WTC11 (cell line): ENCODE data around the gene CLUH. TPM values are rescaled to one million over a fixed set of nuclear protein-coding genes. Genes with fewer than 3 reads are reported as not detected.

Source experiments
- ATAC-seq: fragments of 200-7000 bp; cut with Tn5 transposase; 2 replicates; pipeline ENCODE4 v1.10.0; 2021; ENCODE audit warnings: mild to moderate bottlenecking, moderate library complexity
- CTCF ChIA-PET: fragments of 300-600 bp; sonication (Branson Sonifier 250); formaldehyde crosslinking; loops from one replicate; lab custom pipeline; 2021; ENCODE audit warnings: antibody characterized with exemption; lab: Charles Lee
- POLR2A ChIA-PET: fragments of 350-600 bp; sonication (Branson Sonifier 250); formaldehyde crosslinking; loops from one replicate; lab custom pipeline; 2021; ENCODE audit warnings: antibody characterized with exemption; lab: Charles Lee
- DNase-seq: peaks from one replicate; pipeline ENCODE4 v3.0.0; 2021; ENCODE audit warnings: low spot score
- H3K27ac Mint-ChIP-seq: 2 replicates; pipeline ENCODE4 v1.8.0; 2021; ENCODE audit warnings: mixed read lengths
- H3K27me3 Mint-ChIP-seq: 2 replicates; pipeline ENCODE4 v1.8.0; 2021; ENCODE audit warnings: low read depth, mild to moderate bottlenecking, moderate library complexity, mixed read lengths
- H3K36me3 Mint-ChIP-seq: 2 replicates; pipeline ENCODE4 v1.8.0; 2021; ENCODE audit warnings: mixed read lengths
- H3K4me1 Mint-ChIP-seq: 2 replicates; pipeline ENCODE4 v1.8.0; 2022; ENCODE audit warnings: mixed read lengths
- H3K4me3 Mint-ChIP-seq: 2 replicates; pipeline ENCODE4 v1.8.0; 2021; ENCODE audit warnings: mild to moderate bottlenecking, moderate library complexity, mixed read lengths
- H3K9me3 Mint-ChIP-seq: 2 replicates; pipeline ENCODE4 v1.8.0; 2021; ENCODE audit warnings: mixed read lengths
- CBFB ChIP-seq: sonication (generic); formaldehyde crosslinking; IDR thresholded peaks from 2 replicates; pipeline ENCODE4 v1.8.1; 2022; ENCODE audit warnings: mild to moderate bottlenecking, low read depth, missing genetic modification reagents
- CREB1 ChIP-seq: sonication (generic); formaldehyde crosslinking; IDR thresholded peaks from 2 replicates; pipeline ENCODE4 v1.8.0; 2023; ENCODE audit warnings: mild to moderate bottlenecking, missing genetic modification reagents
- ETV6 ChIP-seq: sonication (generic); formaldehyde crosslinking; IDR thresholded peaks from 2 replicates; pipeline ENCODE4 v1.8.1; 2022; ENCODE audit warnings: mild to moderate bottlenecking, missing genetic modification reagents
- GRHL2 ChIP-seq: fragments of 250-450 bp; sonication (Bioruptor Pico); IDR thresholded peaks from 2 replicates; pipeline ENCODE4 v1.8.0; 2022; ENCODE audit warnings: mild to moderate bottlenecking, moderate library complexity; ENCODE audit not compliant: insufficient replicate concordance, severe bottlenecking
- GTF2I ChIP-seq: fragments of 250-450 bp; sonication (Bioruptor Pico); conservative IDR thresholded peaks from 2 replicates; pipeline ENCODE4 v1.4.0; 2021; ENCODE audit warnings: mild to moderate bottlenecking
- SMAD3 ChIP-seq: sonication (generic); formaldehyde crosslinking; IDR thresholded peaks from 2 replicates; pipeline ENCODE4 v1.8.0; 2022; ENCODE audit warnings: missing genetic modification reagents, mild to moderate bottlenecking, borderline replicate concordance
- SMAD4 ChIP-seq: sonication (generic); formaldehyde crosslinking; IDR thresholded peaks from 2 replicates; pipeline ENCODE4 v1.8.0; 2022; ENCODE audit warnings: mild to moderate bottlenecking, missing genetic modification reagents
- SOX15 ChIP-seq: fragments of 250-450 bp; sonication (Bioruptor Pico); IDR thresholded peaks from 2 replicates; pipeline ENCODE4 v1.9.0; 2021; ENCODE audit warnings: mild to moderate bottlenecking
- ZBTB21 ChIP-seq: sonication (generic); formaldehyde crosslinking; IDR thresholded peaks from 2 replicates; pipeline ENCODE4 v1.8.1; 2023; ENCODE audit warnings: mild to moderate bottlenecking, missing genetic modification reagents, borderline replicate concordance
- ZNF138 ChIP-seq: sonication (generic); formaldehyde crosslinking; conservative IDR thresholded peaks from 2 replicates; pipeline ENCODE4 v1.8.1; 2022; ENCODE audit warnings: mild to moderate bottlenecking, moderate library complexity, missing genetic modification reagents
- ZNF219 ChIP-seq: sonication (generic); formaldehyde crosslinking; IDR thresholded peaks from 2 replicates; pipeline ENCODE4 v1.8.0; 2023; ENCODE audit warnings: missing genetic modification reagents, mild to moderate bottlenecking, borderline replicate concordance
- ZNF232 ChIP-seq: sonication (generic); formaldehyde crosslinking; IDR thresholded peaks from 2 replicates; pipeline ENCODE4 v1.8.0; 2022; ENCODE audit warnings: mild to moderate bottlenecking, missing genetic modification reagents
- ZNF423 ChIP-seq: fragments of 250-450 bp; sonication (Bioruptor Pico); IDR thresholded peaks from 2 replicates; pipeline ENCODE4 v2.1.2; 2022; ENCODE audit warnings: mild to moderate bottlenecking, moderate library complexity
- total RNA-seq: library from RNA; stranded (reverse); gene quantifications from 3 replicates; pipeline ENCODE4 v1.2.3, GENCODE V29; 2021
- TF ChIP-seq, protein P1 (sequence below): sonication (generic); formaldehyde crosslinking; IDR thresholded peaks from 2 replicates; pipeline ENCODE4 v1.8.0; 2022; ENCODE audit warnings: mild to moderate bottlenecking, missing genetic modification reagents
- TF ChIP-seq, protein P2 (sequence below): fragments of 250-450 bp; sonication (Bioruptor Pico); IDR thresholded peaks from 2 replicates; pipeline ENCODE4 v2.1.2; 2022; ENCODE audit warnings: mild to moderate bottlenecking, moderate library complexity
- TF ChIP-seq, protein P3 (sequence below): sonication (generic); formaldehyde crosslinking; IDR thresholded peaks from 2 replicates; pipeline ENCODE4 v1.8.1; 2022; ENCODE audit warnings: mild to moderate bottlenecking, moderate library complexity, missing genetic modification reagents
- TF ChIP-seq, protein P4 (sequence below): sonication (generic); formaldehyde crosslinking; IDR thresholded peaks from 2 replicates; pipeline ENCODE4 v1.8.0; 2023; ENCODE audit warnings: mild to moderate bottlenecking, missing genetic modification reagents
- TF ChIP-seq, protein P5 (sequence below): sonication (generic); formaldehyde crosslinking; IDR thresholded peaks from 2 replicates; pipeline ENCODE4 v1.8.1; 2023; ENCODE audit warnings: mild to moderate bottlenecking, moderate library complexity, missing genetic modification reagents
- TF ChIP-seq, protein P6 (sequence below): fragments of 250-450 bp; sonication (Bioruptor Pico); conservative IDR thresholded peaks from 2 replicates; pipeline ENCODE4 v1.9.0; 2021; ENCODE audit warnings: mild to moderate bottlenecking
- TF ChIP-seq, protein P7 (sequence below): fragments of 250-450 bp; sonication (Bioruptor Pico); IDR thresholded peaks from 2 replicates; pipeline ENCODE4 v1.9.0; 2021; ENCODE audit warnings: mild to moderate bottlenecking
- TF ChIP-seq, protein P8 (sequence below): sonication (generic); formaldehyde crosslinking; IDR thresholded peaks from 2 replicates; pipeline ENCODE4 v1.8.1; 2023; ENCODE audit warnings: mild to moderate bottlenecking, missing genetic modification reagents, moderate library complexity
- TF ChIP-seq, protein P9 (sequence below): sonication (generic); formaldehyde crosslinking; IDR thresholded peaks from 2 replicates; pipeline ENCODE4 v1.8.0; 2022; ENCODE audit warnings: mild to moderate bottlenecking, missing genetic modification reagents

The CLUH gene
- total RNA-seq, 1 experiment from 2014 or later: 105 TPM

DNA sequence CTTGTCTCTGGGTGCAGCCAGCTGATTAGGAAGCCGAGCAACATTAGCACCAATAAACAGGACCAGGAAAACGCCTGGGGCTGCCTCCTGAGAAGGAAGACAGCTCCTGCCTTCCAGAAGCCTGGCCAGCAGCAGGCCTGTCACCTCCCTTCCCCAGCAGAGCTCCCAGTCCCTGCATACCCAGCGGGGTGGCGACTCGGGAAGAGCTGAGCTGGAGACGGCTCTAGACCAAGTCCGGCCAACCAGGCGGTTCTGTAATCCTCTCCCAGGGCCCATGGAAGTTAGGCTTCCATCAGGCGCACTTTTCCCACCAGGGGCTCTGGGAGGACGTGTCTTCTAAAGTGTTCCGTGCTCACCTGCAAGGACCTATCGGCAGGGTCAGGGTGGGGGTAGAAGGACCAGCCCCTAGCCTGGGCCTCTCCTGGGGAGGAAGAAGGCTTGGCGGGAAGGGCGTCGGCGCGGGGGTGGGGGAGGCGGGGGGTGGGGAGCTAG is 12.0 kb upstream of the CLUH start:
- no peaks in the 10 kb centered on the region for H3K9me3 Mint-ChIP-seq
- peak overlapping the region; percentile 32; the same call in 1 of the 2 replicates for H3K27ac Mint-ChIP-seq
- CTCF ChIA-PET: interaction anchor here (0.6 to 3.6 kb wide), 15 partner anchors 11 to 371 kb away, joined by 3 to 36 read pairs (median 6); no protein-coding TSS in a partner anchor
- ATAC-seq (peak; percentile 52), DNase-seq (peak; percentile 70)
- POLR2A ChIA-PET: interaction anchor here (1.2 to 1.3 kb wide), 2 partner anchors 14 to 62 kb away, joined by 3 to 4 read pairs; no protein-coding TSS in a partner anchor
- peaks cover 9% of the 10 kb centered on the region for H3K36me3 Mint-ChIP-seq
- peaks cover 8% of the 10 kb centered on the region for H3K27me3 Mint-ChIP-seq
- TF ChIP-seq, protein P1, sequence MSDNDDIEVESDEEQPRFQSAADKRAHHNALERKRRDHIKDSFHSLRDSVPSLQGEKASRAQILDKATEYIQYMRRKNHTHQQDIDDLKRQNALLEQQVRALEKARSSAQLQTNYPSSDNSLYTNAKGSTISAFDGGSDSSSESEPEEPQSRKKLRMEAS (CRISPR knock-in tag): peak; percentile 47; the same call in 1 of the 2 replicates
- TF ChIP-seq, protein P2, sequence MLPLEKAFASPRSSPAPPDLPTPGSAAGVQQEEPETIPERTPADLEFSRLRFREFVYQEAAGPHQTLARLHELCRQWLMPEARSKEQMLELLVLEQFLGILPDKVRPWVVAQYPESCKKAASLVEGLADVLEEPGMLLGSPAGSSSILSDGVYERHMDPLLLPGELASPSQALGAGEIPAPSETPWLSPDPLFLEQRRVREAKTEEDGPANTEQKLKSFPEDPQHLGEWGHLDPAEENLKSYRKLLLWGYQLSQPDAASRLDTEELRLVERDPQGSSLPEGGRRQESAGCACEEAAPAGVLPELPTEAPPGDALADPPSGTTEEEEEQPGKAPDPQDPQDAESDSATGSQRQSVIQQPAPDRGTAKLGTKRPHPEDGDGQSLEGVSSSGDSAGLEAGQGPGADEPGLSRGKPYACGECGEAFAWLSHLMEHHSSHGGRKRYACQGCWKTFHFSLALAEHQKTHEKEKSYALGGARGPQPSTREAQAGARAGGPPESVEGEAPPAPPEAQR (CRISPR knock-in tag): no peak
- TF ChIP-seq CBFB (CRISPR knock-in tag) (no peak), CREB1 (CRISPR knock-in tag) (no peak), SMAD4 (CRISPR knock-in tag) (no peak), ZNF423 (CRISPR knock-in tag) (peak; percentile 37; the same call in 1 of the 2 replicates), GRHL2 (CRISPR knock-in tag) (no peak), ZNF232 (CRISPR knock-in tag) (0 out of 2 replicates have a peak, but pooled peaks have one; percentile 19), ZNF219 (CRISPR knock-in tag) (no peak), ZNF138 (CRISPR knock-in tag) (peak; percentile 47; the same call in 1 of the 2 replicates), GTF2I (no peak), SOX15 (CRISPR knock-in tag) (no peak), ETV6 (0 out of 2 replicates have a peak, but pooled peaks have one; percentile 63)
- TF ChIP-seq, protein P3, sequence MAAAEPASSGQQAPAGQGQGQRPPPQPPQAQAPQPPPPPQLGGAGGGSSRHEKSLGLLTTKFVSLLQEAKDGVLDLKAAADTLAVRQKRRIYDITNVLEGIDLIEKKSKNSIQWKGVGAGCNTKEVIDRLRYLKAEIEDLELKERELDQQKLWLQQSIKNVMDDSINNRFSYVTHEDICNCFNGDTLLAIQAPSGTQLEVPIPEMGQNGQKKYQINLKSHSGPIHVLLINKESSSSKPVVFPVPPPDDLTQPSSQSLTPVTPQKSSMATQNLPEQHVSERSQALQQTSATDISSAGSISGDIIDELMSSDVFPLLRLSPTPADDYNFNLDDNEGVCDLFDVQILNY (CRISPR knock-in tag): peak; percentile 55; the same call in 1 of the 2 replicates
- TF ChIP-seq, protein P4, sequence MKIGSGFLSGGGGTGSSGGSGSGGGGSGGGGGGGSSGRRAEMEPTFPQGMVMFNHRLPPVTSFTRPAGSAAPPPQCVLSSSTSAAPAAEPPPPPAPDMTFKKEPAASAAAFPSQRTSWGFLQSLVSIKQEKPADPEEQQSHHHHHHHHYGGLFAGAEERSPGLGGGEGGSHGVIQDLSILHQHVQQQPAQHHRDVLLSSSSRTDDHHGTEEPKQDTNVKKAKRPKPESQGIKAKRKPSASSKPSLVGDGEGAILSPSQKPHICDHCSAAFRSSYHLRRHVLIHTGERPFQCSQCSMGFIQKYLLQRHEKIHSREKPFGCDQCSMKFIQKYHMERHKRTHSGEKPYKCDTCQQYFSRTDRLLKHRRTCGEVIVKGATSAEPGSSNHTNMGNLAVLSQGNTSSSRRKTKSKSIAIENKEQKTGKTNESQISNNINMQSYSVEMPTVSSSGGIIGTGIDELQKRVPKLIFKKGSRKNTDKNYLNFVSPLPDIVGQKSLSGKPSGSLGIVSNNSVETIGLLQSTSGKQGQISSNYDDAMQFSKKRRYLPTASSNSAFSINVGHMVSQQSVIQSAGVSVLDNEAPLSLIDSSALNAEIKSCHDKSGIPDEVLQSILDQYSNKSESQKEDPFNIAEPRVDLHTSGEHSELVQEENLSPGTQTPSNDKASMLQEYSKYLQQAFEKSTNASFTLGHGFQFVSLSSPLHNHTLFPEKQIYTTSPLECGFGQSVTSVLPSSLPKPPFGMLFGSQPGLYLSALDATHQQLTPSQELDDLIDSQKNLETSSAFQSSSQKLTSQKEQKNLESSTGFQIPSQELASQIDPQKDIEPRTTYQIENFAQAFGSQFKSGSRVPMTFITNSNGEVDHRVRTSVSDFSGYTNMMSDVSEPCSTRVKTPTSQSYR (CRISPR knock-in tag): no peak
- TF ChIP-seq, protein P5, sequence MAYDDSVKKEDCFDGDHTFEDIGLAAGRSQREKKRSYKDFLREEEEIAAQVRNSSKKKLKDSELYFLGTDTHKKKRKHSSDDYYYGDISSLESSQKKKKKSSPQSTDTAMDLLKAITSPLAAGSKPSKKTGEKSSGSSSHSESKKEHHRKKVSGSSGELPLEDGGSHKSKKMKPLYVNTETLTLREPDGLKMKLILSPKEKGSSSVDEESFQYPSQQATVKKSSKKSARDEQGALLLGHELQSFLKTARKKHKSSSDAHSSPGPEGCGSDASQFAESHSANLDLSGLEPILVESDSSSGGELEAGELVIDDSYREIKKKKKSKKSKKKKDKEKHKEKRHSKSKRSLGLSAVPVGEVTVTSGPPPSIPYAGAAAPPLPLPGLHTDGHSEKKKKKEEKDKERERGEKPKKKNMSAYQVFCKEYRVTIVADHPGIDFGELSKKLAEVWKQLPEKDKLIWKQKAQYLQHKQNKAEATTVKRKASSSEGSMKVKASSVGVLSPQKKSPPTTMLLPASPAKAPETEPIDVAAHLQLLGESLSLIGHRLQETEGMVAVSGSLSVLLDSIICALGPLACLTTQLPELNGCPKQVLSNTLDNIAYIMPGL: 0 out of 2 replicates have a peak, but pooled peaks have one; percentile 24
- peak overlapping the region; percentile 62 for H3K4me3 Mint-ChIP-seq
- H3K4me1 Mint-ChIP-seq: peaks cover 30% of the 10 kb centered on the region

DNA sequence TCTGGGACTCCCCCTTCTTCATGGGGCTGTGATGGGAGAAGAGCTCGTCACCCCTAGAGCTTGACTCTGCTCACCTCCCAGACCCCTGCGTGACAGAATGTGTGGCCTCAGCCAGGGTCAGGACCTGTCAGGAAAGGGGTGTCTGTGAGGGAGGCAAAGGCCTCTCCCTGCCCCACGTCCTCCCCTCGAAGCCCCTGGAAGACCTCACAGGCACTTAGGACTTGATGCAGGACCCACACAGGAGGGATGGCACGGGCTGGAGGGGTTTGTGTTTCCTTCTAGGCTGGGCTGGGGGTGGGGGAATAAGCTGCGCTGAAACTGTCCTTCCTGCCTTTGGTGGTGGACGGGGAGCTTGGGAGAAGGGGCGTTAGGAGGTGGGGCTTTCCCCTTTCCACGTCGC is 11.0 kb upstream of the CLUH start:
- Mint-ChIP-seq H3K27me3 (peaks cover 8% of the 10 kb centered on the region), H3K36me3 (peaks cover 9% of the 10 kb centered on the region), H3K9me3 (no peaks in the 10 kb centered on the region), H3K4me1 (peaks cover 30% of the 10 kb centered on the region), H3K4me3 (no peak overlapping the region), H3K27ac (no peak overlapping the region)
- POLR2A ChIA-PET: no interaction called here
- TF ChIP-seq, protein P6, sequence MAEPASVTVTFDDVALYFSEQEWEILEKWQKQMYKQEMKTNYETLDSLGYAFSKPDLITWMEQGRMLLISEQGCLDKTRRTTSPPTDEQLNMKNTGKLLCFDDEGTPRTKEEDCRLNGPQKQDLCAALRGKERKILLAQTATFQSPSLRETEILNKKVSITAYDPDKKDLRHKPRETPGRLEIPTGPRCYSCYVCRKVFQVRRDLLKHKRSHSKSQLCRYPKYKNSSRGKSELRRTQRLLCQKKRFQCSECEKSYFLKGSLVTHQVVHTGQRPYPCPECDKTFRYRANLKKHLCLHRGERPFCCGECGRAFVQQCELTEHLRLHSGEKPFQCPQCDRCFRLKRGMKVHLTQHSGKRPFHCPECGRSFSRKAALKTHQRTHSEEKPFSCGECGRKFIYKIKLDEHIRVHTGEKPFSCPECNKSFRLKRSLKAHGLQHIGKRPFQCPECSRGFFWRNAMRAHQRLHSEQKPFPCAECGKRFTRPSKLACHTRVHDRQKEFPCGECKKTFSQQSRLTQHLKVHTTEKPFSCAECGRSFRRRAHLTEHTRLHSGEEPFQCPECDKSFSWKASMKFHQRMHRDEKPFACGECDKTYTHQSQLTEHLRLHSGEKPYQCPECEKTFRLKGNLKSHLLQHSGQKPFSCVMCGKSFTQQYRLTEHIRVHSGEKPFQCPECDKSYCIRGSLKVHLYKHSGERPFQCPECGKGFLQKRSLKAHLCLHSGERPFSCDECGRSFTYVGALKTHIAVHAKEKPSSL: no peak
- TF ChIP-seq, protein P7, sequence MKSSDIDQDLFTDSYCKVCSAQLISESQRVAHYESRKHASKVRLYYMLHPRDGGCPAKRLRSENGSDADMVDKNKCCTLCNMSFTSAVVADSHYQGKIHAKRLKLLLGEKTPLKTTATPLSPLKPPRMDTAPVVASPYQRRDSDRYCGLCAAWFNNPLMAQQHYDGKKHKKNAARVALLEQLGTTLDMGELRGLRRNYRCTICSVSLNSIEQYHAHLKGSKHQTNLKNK (CRISPR knock-in tag): no peak
- TF ChIP-seq, protein P8, sequence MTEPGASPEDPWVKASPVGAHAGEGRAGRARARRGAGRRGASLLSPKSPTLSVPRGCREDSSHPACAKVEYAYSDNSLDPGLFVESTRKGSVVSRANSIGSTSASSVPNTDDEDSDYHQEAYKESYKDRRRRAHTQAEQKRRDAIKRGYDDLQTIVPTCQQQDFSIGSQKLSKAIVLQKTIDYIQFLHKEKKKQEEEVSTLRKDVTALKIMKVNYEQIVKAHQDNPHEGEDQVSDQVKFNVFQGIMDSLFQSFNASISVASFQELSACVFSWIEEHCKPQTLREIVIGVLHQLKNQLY (CRISPR knock-in tag): no peak
- no peak for TF ChIP-seq ZNF232 (CRISPR knock-in tag)
- no peak for TF ChIP-seq ZBTB21 (CRISPR knock-in tag)
- TF ChIP-seq SMAD3 (CRISPR knock-in tag): no peak
- TF ChIP-seq, protein P9, sequence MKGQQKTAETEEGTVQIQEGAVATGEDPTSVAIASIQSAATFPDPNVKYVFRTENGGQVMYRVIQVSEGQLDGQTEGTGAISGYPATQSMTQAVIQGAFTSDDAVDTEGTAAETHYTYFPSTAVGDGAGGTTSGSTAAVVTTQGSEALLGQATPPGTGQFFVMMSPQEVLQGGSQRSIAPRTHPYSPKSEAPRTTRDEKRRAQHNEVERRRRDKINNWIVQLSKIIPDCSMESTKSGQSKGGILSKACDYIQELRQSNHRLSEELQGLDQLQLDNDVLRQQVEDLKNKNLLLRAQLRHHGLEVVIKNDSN (CRISPR knock-in tag): no peak
- CTCF ChIA-PET: interaction anchor here (2.1 to 3.6 kb wide), 2 partner anchors 10 to 54 kb away, joined by 7 to 36 read pairs; no protein-coding TSS in a partner anchor
- no peak for ATAC-seq
- DNase-seq: no peak
